HG02610 (cell line): Measurements from ENCODE around the gene ISCA1.

ENCODE experiments used
- ATAC-seq: cut with Tn5 transposase; IDR thresholded peaks from one replicate; pipeline ENCODE4 v1.9.1; 2021; ENCODE audit warnings: mild to moderate bottlenecking, moderate library complexity; ENCODE audit not compliant: unreplicated experiment

The ISCA1 gene

GRCh38 chr9:86238861-86239770 lies 43.2 kb downstream of the ISCA1 start:
- ATAC-seq = no peak

GRCh38 chr9:86230858-86231257 lies 51.5 kb downstream of the ISCA1 start:
- no peak for ATAC-seq

DNA sequence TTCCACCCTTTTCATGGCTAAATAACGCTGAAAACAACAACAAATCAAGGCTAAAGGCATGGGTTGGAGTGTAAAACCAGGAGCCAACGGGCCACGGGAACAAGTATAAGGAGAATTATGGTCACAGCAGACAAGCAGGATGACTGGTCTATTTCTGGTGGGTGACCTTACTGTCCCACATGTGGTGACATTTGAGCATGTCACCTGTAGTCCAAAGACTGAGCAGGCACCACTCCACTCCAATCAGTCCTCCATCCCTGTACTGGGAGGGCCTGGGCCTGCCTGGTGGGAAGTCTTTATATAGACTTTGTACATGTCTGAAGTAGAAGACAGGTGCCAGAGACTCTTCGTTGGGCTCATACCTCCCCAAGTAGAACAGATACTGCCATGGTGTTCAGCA lies 59.7 kb downstream of the ISCA1 start:
- ATAC-seq = no peak

DNA sequence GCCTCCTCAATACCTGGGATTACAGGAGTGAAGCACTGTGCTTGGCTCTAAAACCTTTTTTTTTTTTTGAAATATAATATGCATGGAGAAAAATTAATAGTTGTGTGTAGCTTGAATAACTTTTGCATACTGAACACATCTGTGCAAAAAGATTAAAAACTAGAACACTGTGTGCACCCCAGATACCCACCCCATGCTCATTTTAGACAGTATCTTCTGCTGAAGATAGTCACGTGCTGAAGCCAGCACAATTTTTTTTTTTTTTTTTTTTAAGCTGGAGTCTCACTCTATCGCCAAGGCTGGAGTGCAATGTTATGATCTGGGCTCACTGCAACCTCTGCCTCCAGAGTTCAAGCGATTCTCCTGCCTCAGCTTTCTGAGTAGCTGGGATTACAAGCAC lies 62.7 kb downstream of the ISCA1 start:
- no peak for ATAC-seq

GRCh38 chr9:86217076-86217755 lies 65.1 kb downstream of the ISCA1 start:
- ATAC-seq = no peak
